OCI-LY1 (cell line): Measurements from ENCODE around the gene TNIP1.

Experiments used
- H2AFZ ChIP-seq: fragments of 200-600 bp; sonication (generic), shearing (Covaris generic); 2 replicates; pipeline ENCODE4 v1.6.0; 2014; ENCODE audit warnings: antibody characterized with exemption, mild to moderate bottlenecking, low read length
- H3F3A ChIP-seq: fragments of 200-600 bp; sonication (generic), shearing (Covaris generic); 2 replicates; pipeline ENCODE4 v1.6.0; 2014; ENCODE audit warnings: mild to moderate bottlenecking, antibody characterized with exemption, low read length, moderate library complexity; ENCODE audit not compliant: insufficient read depth
- H3K27ac ChIP-seq: fragments of 200-600 bp; sonication (generic); 2 replicates; pipeline ENCODE4 v1.5.1; 2014; ENCODE audit warnings: low read length, mixed run types, mild to moderate bottlenecking, low read depth; ENCODE audit not compliant: poor library complexity, severe bottlenecking
- H3K27me3 ChIP-seq: fragments of 200-600 bp; sonication (generic); 2 replicates; pipeline ENCODE4 v1.6.0; 2014; ENCODE audit warnings: antibody characterized with exemption, mild to moderate bottlenecking, low read length, moderate library complexity; ENCODE audit not compliant: insufficient read depth
- H3K36me3 ChIP-seq: fragments of 200-600 bp; sonication (generic); 2 replicates; pipeline ENCODE4 v1.6.1; 2014; ENCODE audit warnings: mild to moderate bottlenecking, antibody characterized with exemption, low read length, moderate library complexity, mixed read lengths; ENCODE audit not compliant: insufficient read depth
- H3K4me1 ChIP-seq: fragments of 200-600 bp; sonication (generic); 2 replicates; pipeline ENCODE4 v1.5.1; 2014; ENCODE audit warnings: mild to moderate bottlenecking, low read length, moderate library complexity; ENCODE audit not compliant: insufficient read depth, severe bottlenecking
- H3K4me2 ChIP-seq: fragments of 200-600 bp; sonication (generic), shearing (Covaris generic); 2 replicates; pipeline ENCODE4 v1.6.1; 2014; ENCODE audit warnings: low read length
- H3K4me3 ChIP-seq: fragments of 200-600 bp; sonication (generic); 2 replicates; pipeline ENCODE4 v1.5.1; 2014; ENCODE audit warnings: low read length, low read depth, mild to moderate bottlenecking, mixed read lengths; ENCODE audit not compliant: poor library complexity, severe bottlenecking
- H3K79me2 ChIP-seq: fragments of 200-600 bp; shearing (Covaris generic); 2 replicates; pipeline ENCODE4 v1.6.1; 2016; ENCODE audit warnings: mixed run types, low read length, mixed read lengths; ENCODE audit not compliant: insufficient read depth
- H3K9ac ChIP-seq: fragments of 200-600 bp; sonication (generic), shearing (Covaris generic); 2 replicates; pipeline ENCODE4 v1.6.1; 2014; ENCODE audit warnings: mild to moderate bottlenecking, low read length, mixed read lengths
- H3K9me2 ChIP-seq: fragments of 200-600 bp; sonication (generic), shearing (Covaris generic); 2 replicates; pipeline ENCODE4 v1.6.1; 2014; ENCODE audit warnings: low read depth, mild to moderate bottlenecking, low read length, mixed read lengths
- H3K9me3 ChIP-seq: fragments of 200-600 bp; shearing (Covaris generic); 2 replicates; pipeline ENCODE4 v1.6.1; 2014; ENCODE audit warnings: low read length, mixed read lengths
- H4K20me1 ChIP-seq: fragments of 200-600 bp; sonication (generic), shearing (Covaris generic); 2 replicates; pipeline ENCODE4 v1.6.0; 2016; ENCODE audit warnings: mild to moderate bottlenecking, low read length; ENCODE audit not compliant: insufficient read depth
- EZH2 ChIP-seq: fragments of 200-600 bp; sonication (generic), shearing (Covaris generic); IDR thresholded peaks from 2 replicates; pipeline ENCODE4 v1.8.0; 2017; ENCODE audit warnings: borderline replicate concordance, mixed run types, mild to moderate bottlenecking, antibody characterized with exemption, low read length, moderate library complexity, mixed read lengths
- TF ChIP-seq, protein P1 (sequence below): fragments of 200-600 bp; sonication (generic), shearing (Covaris generic); IDR thresholded peaks from 2 replicates; pipeline ENCODE4 v1.5.1; 2017; ENCODE audit warnings: mild to moderate bottlenecking, antibody characterized with exemption, low read length, moderate library complexity, mixed read lengths

Gene TNIP1

DNA sequence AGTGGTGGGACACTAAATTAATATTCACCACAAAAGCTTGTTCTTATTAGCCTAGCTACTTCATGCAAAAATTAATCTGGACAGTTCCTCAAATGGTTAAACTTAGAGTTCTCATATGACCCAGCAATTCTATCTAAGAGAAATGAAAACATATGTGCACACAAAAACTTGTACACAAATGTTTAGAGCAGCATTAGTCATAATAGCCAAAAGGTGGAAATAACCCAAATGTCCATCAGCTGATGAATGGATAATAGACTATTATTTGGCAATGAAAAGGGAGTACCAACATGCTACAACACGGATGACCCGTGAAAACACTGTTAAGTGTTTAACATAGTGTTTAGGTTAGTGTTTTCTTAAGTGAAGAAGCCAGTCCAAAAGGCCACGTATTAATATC is 32.8 kb upstream of the TNIP1 start:
- Histone ChIP-seq H3K79me2 (no peaks in the 10 kb centered on the region), H3K9me3 (no peaks in the 10 kb centered on the region), H3K9ac (no peak overlapping the region), H3K9me2 (no peaks in the 10 kb centered on the region), H3K27ac (no peak overlapping the region), H4K20me1 (no peaks in the 10 kb centered on the region), H3K27me3 (no peaks in the 10 kb centered on the region), H3K36me3 (no peaks in the 10 kb centered on the region), H3K4me3 (no peak overlapping the region), H3F3A (no peaks in the 10 kb centered on the region), H2AFZ (no peak overlapping the region), H3K4me2 (no peak overlapping the region), H3K4me1 (peaks cover 20% of the 10 kb centered on the region)
- TF ChIP-seq, protein P1, sequence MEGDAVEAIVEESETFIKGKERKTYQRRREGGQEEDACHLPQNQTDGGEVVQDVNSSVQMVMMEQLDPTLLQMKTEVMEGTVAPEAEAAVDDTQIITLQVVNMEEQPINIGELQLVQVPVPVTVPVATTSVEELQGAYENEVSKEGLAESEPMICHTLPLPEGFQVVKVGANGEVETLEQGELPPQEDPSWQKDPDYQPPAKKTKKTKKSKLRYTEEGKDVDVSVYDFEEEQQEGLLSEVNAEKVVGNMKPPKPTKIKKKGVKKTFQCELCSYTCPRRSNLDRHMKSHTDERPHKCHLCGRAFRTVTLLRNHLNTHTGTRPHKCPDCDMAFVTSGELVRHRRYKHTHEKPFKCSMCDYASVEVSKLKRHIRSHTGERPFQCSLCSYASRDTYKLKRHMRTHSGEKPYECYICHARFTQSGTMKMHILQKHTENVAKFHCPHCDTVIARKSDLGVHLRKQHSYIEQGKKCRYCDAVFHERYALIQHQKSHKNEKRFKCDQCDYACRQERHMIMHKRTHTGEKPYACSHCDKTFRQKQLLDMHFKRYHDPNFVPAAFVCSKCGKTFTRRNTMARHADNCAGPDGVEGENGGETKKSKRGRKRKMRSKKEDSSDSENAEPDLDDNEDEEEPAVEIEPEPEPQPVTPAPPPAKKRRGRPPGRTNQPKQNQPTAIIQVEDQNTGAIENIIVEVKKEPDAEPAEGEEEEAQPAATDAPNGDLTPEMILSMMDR, result no peak
- TF ChIP-seq EZH2, result no peak

DNA sequence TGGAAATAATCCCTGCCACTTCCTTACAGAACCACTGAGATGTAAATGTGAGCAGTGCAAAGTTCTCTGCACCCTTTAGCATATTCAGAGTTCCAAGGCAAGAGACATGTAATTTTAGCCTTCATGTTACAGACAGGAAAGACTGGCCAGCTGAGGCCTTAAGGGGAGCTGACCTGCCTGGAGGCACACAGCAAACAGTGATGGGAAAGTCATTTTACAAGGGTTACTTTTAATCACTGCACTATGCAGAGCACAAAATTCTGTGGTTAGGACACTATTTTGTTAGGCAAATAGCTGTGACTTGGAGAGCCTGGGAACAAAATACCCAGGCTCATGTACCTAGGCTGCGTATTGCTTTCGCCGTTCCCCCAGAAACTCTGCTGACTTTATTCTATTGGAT is 30.2 kb upstream of the TNIP1 start:
- H3K9me3 ChIP-seq, result no peaks in the 10 kb centered on the region
- H3K27me3 ChIP-seq, result no peaks in the 10 kb centered on the region
- H3K4me3 ChIP-seq, result no peak overlapping the region
- no peak for TF ChIP-seq EZH2
- TF ChIP-seq, protein P1, result no peak
- peaks cover 20% of the 10 kb centered on the region for H3K4me1 ChIP-seq
- H3K4me2 ChIP-seq, result no peak overlapping the region; the same call in 1 of the 2 replicates
- H4K20me1 ChIP-seq, result no peaks in the 10 kb centered on the region
- H2AFZ ChIP-seq, result no peak overlapping the region
- no peak overlapping the region for H3K27ac ChIP-seq
- H3K9me2 ChIP-seq, result no peaks in the 10 kb centered on the region
- H3F3A ChIP-seq, result no peaks in the 10 kb centered on the region
- H3K79me2 ChIP-seq, result no peaks in the 10 kb centered on the region
- H3K9ac ChIP-seq, result no peak overlapping the region
- no peaks in the 10 kb centered on the region for H3K36me3 ChIP-seq

DNA sequence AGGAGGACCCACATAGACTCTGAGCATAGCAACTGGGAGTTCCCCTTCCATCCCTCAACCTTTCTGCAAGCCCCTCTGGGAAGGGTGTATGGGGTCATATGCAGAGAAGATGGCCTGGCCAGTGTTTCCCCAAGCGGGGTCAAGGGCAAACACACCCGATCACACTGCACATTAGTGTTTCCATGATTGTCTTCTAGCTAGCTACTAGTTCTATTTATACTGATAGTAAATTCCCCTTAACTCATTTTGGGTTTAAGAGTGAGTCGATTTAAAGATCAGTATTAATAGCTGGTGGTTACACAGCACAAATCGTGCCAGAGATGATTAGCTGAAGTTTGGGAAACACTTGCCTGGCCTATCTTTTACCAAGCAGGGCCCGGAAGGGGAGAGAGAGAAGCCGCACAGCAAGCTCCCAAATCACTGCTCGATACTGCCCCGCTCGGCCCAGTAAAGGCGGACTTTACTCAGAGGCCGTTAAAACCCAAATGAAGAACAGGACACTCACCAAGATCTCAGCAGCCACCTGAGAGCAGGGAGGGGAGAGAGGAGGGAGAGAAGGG is 29.4 kb upstream of the TNIP1 start:
- no peaks in the 10 kb centered on the region for H3F3A ChIP-seq
- H2AFZ ChIP-seq, result no peak overlapping the region
- H3K79me2 ChIP-seq, result no peaks in the 10 kb centered on the region
- H3K4me1 ChIP-seq, result peaks cover 20% of the 10 kb centered on the region
- no peak overlapping the region for H3K27ac ChIP-seq
- no peaks in the 10 kb centered on the region for H3K9me3 ChIP-seq
- no peak overlapping the region for H3K4me2 ChIP-seq
- no peak overlapping the region for H3K4me3 ChIP-seq
- H3K27me3 ChIP-seq, result no peaks in the 10 kb centered on the region
- no peak for TF ChIP-seq EZH2
- TF ChIP-seq, protein P1, result peak; percentile 33; the same call in 1 of the 2 replicates
- no peaks in the 10 kb centered on the region for H4K20me1 ChIP-seq
- no peaks in the 10 kb centered on the region for H3K36me3 ChIP-seq
- no peaks in the 10 kb centered on the region for H3K9me2 ChIP-seq
- no peak overlapping the region for H3K9ac ChIP-seq
